ENCODE measurements around the gene ALKBH5. TPM values are rescaled to one million over a fixed set of nuclear protein-coding genes. Genes with fewer than 3 reads are reported as not detected.

ALKBH5 gene
- total RNA-seq, 2 donors from 2014 or later, result 94.8 to 130 TPM

DNA sequence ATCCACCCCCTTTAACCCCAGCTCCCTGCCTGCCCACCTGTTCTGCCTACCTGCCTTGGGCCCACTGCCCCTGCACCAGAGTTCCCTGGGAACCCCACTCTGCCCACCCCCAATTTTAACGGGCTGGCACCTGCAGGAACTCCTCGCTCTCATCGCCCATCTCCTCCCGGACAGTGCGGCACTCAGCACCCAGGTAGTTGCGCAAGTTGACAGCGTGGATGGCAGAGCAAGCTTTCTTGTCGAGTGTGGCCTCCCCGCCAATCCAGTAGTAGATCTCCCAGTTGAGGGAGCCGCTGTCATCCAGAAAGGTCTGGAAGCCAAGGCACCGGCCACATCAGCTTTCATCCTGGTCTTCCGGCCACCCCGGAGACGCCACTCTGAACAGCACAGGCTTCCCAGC, 67.1 kb downstream of the ALKBH5 start:
- no peak overlapping the region for H3K4me3 ChIP-seq
- H3K27me3 ChIP-seq, result no peaks in the 10 kb centered on the region
- no peak for DNase-seq
- TF ChIP-seq, protein P1, sequence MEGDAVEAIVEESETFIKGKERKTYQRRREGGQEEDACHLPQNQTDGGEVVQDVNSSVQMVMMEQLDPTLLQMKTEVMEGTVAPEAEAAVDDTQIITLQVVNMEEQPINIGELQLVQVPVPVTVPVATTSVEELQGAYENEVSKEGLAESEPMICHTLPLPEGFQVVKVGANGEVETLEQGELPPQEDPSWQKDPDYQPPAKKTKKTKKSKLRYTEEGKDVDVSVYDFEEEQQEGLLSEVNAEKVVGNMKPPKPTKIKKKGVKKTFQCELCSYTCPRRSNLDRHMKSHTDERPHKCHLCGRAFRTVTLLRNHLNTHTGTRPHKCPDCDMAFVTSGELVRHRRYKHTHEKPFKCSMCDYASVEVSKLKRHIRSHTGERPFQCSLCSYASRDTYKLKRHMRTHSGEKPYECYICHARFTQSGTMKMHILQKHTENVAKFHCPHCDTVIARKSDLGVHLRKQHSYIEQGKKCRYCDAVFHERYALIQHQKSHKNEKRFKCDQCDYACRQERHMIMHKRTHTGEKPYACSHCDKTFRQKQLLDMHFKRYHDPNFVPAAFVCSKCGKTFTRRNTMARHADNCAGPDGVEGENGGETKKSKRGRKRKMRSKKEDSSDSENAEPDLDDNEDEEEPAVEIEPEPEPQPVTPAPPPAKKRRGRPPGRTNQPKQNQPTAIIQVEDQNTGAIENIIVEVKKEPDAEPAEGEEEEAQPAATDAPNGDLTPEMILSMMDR (IDR thresholded peaks at IDR 0.05), result no peak
- H3K9ac ChIP-seq (ENCODE audit: low read depth in 2 of 2, low read length in 2 of 2), result no peak overlapping the region
- peaks cover 39% of the 10 kb centered on the region for H3K36me3 ChIP-seq
- H3K9me3 ChIP-seq, result no peaks in the 10 kb centered on the region
- intact Hi-C loops (cut with DNase I), result no loop called here
- no peaks in the 10 kb centered on the region for H3K4me1 ChIP-seq
- no peak overlapping the region for H3K27ac ChIP-seq

DNA sequence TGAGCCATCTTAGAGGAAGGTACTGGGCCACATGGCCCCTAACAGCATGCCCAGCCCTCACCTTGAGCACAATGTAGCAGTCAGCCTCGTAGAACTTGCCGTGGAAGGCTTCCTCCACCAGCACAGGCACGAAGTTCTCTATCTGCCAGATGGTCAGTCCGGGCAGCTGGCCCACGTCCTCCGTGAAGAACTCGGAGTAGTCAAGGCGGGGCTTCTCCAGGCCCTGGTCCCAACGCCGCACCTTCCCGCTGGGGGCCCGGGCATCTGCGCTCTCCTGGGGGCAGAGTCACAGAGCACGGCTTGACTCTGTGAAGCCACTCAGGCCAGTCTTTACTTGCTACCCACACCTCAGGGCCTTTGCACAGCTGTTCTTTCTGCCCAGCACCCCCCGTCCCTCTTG, 67.6 kb downstream of the ALKBH5 start:
- Histone ChIP-seq H3K36me3 (peaks cover 34% of the 10 kb centered on the region), H3K9ac (ENCODE audit: low read depth in 2 of 2, low read length in 2 of 2) (no peak overlapping the region), H3K27me3 (no peaks in the 10 kb centered on the region), H3K9me3 (no peaks in the 10 kb centered on the region), H3K27ac (no peak overlapping the region), H3K4me1 (no peaks in the 10 kb centered on the region), H3K4me3 (no peak overlapping the region)
- DNase-seq, result no peak
- intact Hi-C loops (cut with DNase I), result no loop called here
- TF ChIP-seq, protein P1 (IDR thresholded peaks at IDR 0.05), result no peak

DNA sequence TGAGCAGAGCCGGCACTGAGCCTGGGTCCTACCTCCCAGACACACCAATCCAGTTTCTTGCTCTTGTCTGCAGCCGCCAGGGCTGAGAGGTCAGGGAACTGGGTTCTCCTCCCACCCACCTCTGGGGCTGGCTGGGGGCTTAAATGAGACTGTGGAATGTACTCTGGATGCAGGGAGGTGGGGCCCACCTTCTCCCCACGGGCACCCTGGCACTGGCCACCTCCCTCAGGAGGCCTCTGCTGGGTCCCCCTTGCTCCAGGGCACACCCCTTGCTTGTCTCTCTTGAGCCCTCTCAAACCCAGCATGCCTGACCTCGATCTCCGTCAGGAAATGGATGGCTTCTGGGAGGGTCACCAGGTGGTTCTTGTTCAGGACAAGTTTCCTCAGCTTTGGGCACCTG, 68.5 kb downstream of the ALKBH5 start:
- TF ChIP-seq, protein P1 (IDR thresholded peaks at IDR 0.05), result no peak
- intact Hi-C loops (cut with DNase I), result no loop called here
- peaks cover 6% of the 10 kb centered on the region for H3K4me1 ChIP-seq
- H3K9ac ChIP-seq (ENCODE audit: low read depth in 2 of 2, low read length in 2 of 2), result no peak overlapping the region
- peaks cover 34% of the 10 kb centered on the region for H3K36me3 ChIP-seq
- H3K9me3 ChIP-seq, result no peaks in the 10 kb centered on the region
- no peak overlapping the region for H3K27ac ChIP-seq
- no peak overlapping the region for H3K4me3 ChIP-seq
- no peak for DNase-seq
- no peaks in the 10 kb centered on the region for H3K27me3 ChIP-seq

DNA sequence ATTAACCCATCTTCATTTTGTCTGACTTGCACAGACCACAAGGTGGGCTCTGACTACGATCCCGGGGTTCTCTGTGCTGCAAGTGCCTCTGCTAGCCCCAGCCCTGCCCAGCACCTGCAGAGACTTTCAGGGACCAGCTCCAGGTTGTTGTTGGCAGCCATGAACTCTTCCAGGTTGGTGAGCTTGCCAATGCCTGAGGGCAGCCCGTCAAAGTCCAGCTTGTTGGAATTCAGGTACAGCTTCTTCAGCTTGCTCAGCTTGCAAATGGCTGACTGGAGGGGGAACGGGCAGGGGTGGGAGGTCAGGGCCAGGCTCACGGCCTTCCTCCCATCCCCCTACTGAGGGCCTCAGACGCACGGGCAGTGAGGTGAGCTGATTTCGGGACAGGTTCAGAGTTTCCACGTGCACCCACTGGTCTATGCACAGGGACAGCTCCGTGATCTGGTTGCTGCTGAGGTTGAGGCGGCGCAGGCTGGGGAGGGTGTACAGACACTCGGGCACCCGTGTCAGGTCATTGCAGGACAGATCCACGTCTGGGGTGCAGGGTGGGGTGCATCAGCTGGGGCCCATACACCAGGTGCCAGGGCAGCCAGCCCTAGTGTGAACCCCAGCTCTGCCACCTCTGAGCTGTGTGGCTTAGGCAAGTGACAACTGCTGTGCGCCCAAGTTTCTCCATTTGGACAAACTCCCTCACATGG, 69.7 kb downstream of the ALKBH5 start:
- Histone ChIP-seq H3K9me3 (no peaks in the 10 kb centered on the region), H3K4me3 (no peak overlapping the region), H3K9ac (ENCODE audit: low read depth in 2 of 2, low read length in 2 of 2) (no peak overlapping the region), H3K36me3 (peaks cover 34% of the 10 kb centered on the region), H3K27me3 (no peaks in the 10 kb centered on the region), H3K27ac (no peak overlapping the region), H3K4me1 (peaks cover 10% of the 10 kb centered on the region)
- TF ChIP-seq, protein P1 (IDR thresholded peaks at IDR 0.05), result no peak
- intact Hi-C loops (cut with DNase I), result no loop called here
- DNase-seq, result no peak

DNA sequence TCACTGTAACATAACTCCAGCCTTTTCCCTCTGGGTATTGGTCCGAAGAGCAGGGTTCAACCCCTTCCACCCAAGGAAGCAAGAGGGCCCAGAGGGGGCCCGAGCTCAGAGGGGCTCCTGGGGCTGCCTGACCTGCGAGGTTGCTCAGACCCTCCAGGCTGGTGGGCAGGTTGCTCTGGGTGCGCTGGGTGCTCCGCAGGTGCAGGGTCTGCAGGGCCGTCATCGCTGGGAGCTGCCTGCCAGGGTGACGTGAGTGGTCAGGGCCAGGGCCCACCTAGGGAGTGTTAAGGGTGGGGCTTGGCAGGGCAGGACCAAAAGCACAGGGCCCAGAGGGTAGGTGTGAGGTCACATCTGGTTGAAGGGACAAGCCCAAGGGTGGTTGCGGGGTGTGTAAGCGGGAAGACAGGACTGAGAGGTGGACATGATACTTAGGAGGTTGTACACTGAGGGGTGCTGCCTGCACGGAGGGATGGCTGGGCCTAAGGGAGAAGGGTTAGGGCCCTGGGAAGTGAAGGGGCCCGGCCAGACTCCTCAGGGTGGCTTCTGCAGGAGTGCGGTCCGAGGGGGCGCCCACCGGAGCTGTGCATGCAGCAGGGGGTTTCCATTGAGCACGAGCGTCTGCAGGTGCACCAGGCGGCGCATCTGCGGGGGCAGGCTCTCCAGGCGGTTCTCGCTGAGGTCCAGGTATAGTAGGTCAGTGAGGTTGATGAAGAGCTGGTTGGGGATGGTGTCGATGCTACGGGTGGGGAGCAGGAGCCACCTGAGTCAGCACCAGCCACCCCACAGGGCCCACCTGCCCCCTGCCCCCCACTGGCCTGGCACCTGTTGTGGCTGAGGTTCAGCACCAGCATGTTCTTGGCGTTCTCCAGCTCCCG, 70.6 kb downstream of the ALKBH5 start:
- no peak for DNase-seq
- peaks cover 34% of the 10 kb centered on the region for H3K36me3 ChIP-seq
- no peak overlapping the region for H3K9ac ChIP-seq (ENCODE audit: low read depth in 2 of 2, low read length in 2 of 2)
- H3K4me3 ChIP-seq, result no peak overlapping the region
- H3K9me3 ChIP-seq, result no peaks in the 10 kb centered on the region
- TF ChIP-seq, protein P1 (IDR thresholded peaks at IDR 0.05), result no peak
- peaks cover 10% of the 10 kb centered on the region for H3K4me1 ChIP-seq
- no peak overlapping the region for H3K27ac ChIP-seq
- intact Hi-C loops (cut with DNase I), result no loop called here
- H3K27me3 ChIP-seq, result no peaks in the 10 kb centered on the region

All from colonic mucosa (tissue), 4 donors.